OCI-LY1 (cell line): ENCODE results near the gene TECPR2.

ENCODE experiments used
- H2AFZ ChIP-seq: fragments of 200-600 bp; sonication (generic), shearing (Covaris generic); 2 replicates; pipeline ENCODE4 v1.6.0; 2014; ENCODE audit warnings: antibody characterized with exemption, mild to moderate bottlenecking, low read length
- H3F3A ChIP-seq: fragments of 200-600 bp; sonication (generic), shearing (Covaris generic); 2 replicates; pipeline ENCODE4 v1.6.0; 2014; ENCODE audit warnings: mild to moderate bottlenecking, antibody characterized with exemption, low read length, moderate library complexity; ENCODE audit not compliant: insufficient read depth
- H3K27ac ChIP-seq: fragments of 200-600 bp; sonication (generic); 2 replicates; pipeline ENCODE4 v1.5.1; 2014; ENCODE audit warnings: low read length, mixed run types, mild to moderate bottlenecking, low read depth; ENCODE audit not compliant: poor library complexity, severe bottlenecking
- H3K27me3 ChIP-seq: fragments of 200-600 bp; sonication (generic); 2 replicates; pipeline ENCODE4 v1.6.0; 2014; ENCODE audit warnings: antibody characterized with exemption, mild to moderate bottlenecking, low read length, moderate library complexity; ENCODE audit not compliant: insufficient read depth
- H3K36me3 ChIP-seq: fragments of 200-600 bp; sonication (generic); 2 replicates; pipeline ENCODE4 v1.6.1; 2014; ENCODE audit warnings: mild to moderate bottlenecking, antibody characterized with exemption, low read length, moderate library complexity, mixed read lengths; ENCODE audit not compliant: insufficient read depth
- H3K4me1 ChIP-seq: fragments of 200-600 bp; sonication (generic); 2 replicates; pipeline ENCODE4 v1.5.1; 2014; ENCODE audit warnings: mild to moderate bottlenecking, low read length, moderate library complexity; ENCODE audit not compliant: insufficient read depth, severe bottlenecking
- H3K4me2 ChIP-seq: fragments of 200-600 bp; sonication (generic), shearing (Covaris generic); 2 replicates; pipeline ENCODE4 v1.6.1; 2014; ENCODE audit warnings: low read length
- H3K4me3 ChIP-seq: fragments of 200-600 bp; sonication (generic); 2 replicates; pipeline ENCODE4 v1.5.1; 2014; ENCODE audit warnings: low read length, low read depth, mild to moderate bottlenecking, mixed read lengths; ENCODE audit not compliant: poor library complexity, severe bottlenecking
- H3K79me2 ChIP-seq: fragments of 200-600 bp; shearing (Covaris generic); 2 replicates; pipeline ENCODE4 v1.6.1; 2016; ENCODE audit warnings: mixed run types, low read length, mixed read lengths; ENCODE audit not compliant: insufficient read depth
- H3K9ac ChIP-seq: fragments of 200-600 bp; sonication (generic), shearing (Covaris generic); 2 replicates; pipeline ENCODE4 v1.6.1; 2014; ENCODE audit warnings: mild to moderate bottlenecking, low read length, mixed read lengths
- H3K9me2 ChIP-seq: fragments of 200-600 bp; sonication (generic), shearing (Covaris generic); 2 replicates; pipeline ENCODE4 v1.6.1; 2014; ENCODE audit warnings: low read depth, mild to moderate bottlenecking, low read length, mixed read lengths
- H3K9me3 ChIP-seq: fragments of 200-600 bp; shearing (Covaris generic); 2 replicates; pipeline ENCODE4 v1.6.1; 2014; ENCODE audit warnings: low read length, mixed read lengths
- H4K20me1 ChIP-seq: fragments of 200-600 bp; sonication (generic), shearing (Covaris generic); 2 replicates; pipeline ENCODE4 v1.6.0; 2016; ENCODE audit warnings: mild to moderate bottlenecking, low read length; ENCODE audit not compliant: insufficient read depth
- EZH2 ChIP-seq: fragments of 200-600 bp; sonication (generic), shearing (Covaris generic); IDR thresholded peaks from 2 replicates; pipeline ENCODE4 v1.8.0; 2017; ENCODE audit warnings: borderline replicate concordance, mixed run types, mild to moderate bottlenecking, antibody characterized with exemption, low read length, moderate library complexity, mixed read lengths
- TF ChIP-seq, protein P1 (sequence below): fragments of 200-600 bp; sonication (generic), shearing (Covaris generic); IDR thresholded peaks from 2 replicates; pipeline ENCODE4 v1.5.1; 2017; ENCODE audit warnings: mild to moderate bottlenecking, antibody characterized with exemption, low read length, moderate library complexity, mixed read lengths

TECPR2 gene

GRCh38 chr14:102419716-102420115, 57.0 kb downstream of the TECPR2 start:
- no peaks in the 10 kb centered on the region for H3F3A ChIP-seq
- TF ChIP-seq, protein P1, sequence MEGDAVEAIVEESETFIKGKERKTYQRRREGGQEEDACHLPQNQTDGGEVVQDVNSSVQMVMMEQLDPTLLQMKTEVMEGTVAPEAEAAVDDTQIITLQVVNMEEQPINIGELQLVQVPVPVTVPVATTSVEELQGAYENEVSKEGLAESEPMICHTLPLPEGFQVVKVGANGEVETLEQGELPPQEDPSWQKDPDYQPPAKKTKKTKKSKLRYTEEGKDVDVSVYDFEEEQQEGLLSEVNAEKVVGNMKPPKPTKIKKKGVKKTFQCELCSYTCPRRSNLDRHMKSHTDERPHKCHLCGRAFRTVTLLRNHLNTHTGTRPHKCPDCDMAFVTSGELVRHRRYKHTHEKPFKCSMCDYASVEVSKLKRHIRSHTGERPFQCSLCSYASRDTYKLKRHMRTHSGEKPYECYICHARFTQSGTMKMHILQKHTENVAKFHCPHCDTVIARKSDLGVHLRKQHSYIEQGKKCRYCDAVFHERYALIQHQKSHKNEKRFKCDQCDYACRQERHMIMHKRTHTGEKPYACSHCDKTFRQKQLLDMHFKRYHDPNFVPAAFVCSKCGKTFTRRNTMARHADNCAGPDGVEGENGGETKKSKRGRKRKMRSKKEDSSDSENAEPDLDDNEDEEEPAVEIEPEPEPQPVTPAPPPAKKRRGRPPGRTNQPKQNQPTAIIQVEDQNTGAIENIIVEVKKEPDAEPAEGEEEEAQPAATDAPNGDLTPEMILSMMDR = no peak
- TF ChIP-seq EZH2 = no peak

GRCh38 chr14:102421411-102422057, 58.8 kb downstream of the TECPR2 start:
- Histone ChIP-seq H3K27me3 (no peaks in the 10 kb centered on the region), H3K9ac (no peak overlapping the region), H3K36me3 (no peaks in the 10 kb centered on the region), H3K79me2 (no peaks in the 10 kb centered on the region), H3K4me3 (no peak overlapping the region), H3K4me1 (no peaks in the 10 kb centered on the region), H3K9me2 (no peaks in the 10 kb centered on the region), H3K9me3 (no peaks in the 10 kb centered on the region), H2AFZ (no peak overlapping the region), H3K4me2 (no peak overlapping the region), H3K27ac (no peak overlapping the region), H3F3A (no peaks in the 10 kb centered on the region), H4K20me1 (no peaks in the 10 kb centered on the region)
- TF ChIP-seq EZH2 = no peak
- TF ChIP-seq, protein P1 = no peak

More at GRCh38 chr14:102419716-102420115, 57.0 kb downstream of the TECPR2 start:
- Histone ChIP-seq H3K4me2 (no peak overlapping the region), H3K9ac (no peak overlapping the region), H3K4me1 (no peaks in the 10 kb centered on the region), H3K9me2 (no peaks in the 10 kb centered on the region), H3K27me3 (no peaks in the 10 kb centered on the region), H2AFZ (no peak overlapping the region), H3K4me3 (no peak overlapping the region), H3K9me3 (no peaks in the 10 kb centered on the region), H3K79me2 (no peaks in the 10 kb centered on the region), H3K27ac (no peak overlapping the region), H4K20me1 (no peaks in the 10 kb centered on the region), H3K36me3 (no peaks in the 10 kb centered on the region)

- Histone ChIP-seq H3K4me2 (no peak overlapping the region), H3K36me3 (0 out of 2 replicates have a peak, but pooled peaks cover 3% of the 10 kb centered on the region), H3K4me1 (no peaks in the 10 kb centered on the region), H3K27ac (no peak overlapping the region), H4K20me1 (no peaks in the 10 kb centered on the region), H3F3A (no peaks in the 10 kb centered on the region), H3K4me3 (no peak overlapping the region), H3K9ac (no peak overlapping the region), H2AFZ (no peak overlapping the region), H3K79me2 (no peaks in the 10 kb centered on the region), H3K9me3 (no peaks in the 10 kb centered on the region), H3K9me2 (no peaks in the 10 kb centered on the region), H3K27me3 (no peaks in the 10 kb centered on the region)
- TF ChIP-seq, protein P1 = no peak
- TF ChIP-seq EZH2 = no peak
Observed at GRCh38 chr14:102424520-102424919, 61.8 kb downstream of the TECPR2 start.
